Suppressor macrophage (primary cell): ENCODE measurements around the gene SP7.
"Not testable (repeated sequence)": the region's sequence is repeated elsewhere in the genome, so short reads cannot be mapped to it uniquely, and the experiment has no call there.

ENCODE experiments used
- DNase-seq, 4 experiments: peaks; one replicate each; pipeline ENCODE4 v3.0.0-alpha.2; 2020 to 2022

Gene SP7

GRCh38 chr12:53346491-53346890, 10.3 kb upstream of the SP7 start:
- DNase-seq: peak; percentile 42 to 74 (median 66)

- no peak for DNase-seq
Measured at GRCh38 chr12:53345486-53346188, 9.5 kb upstream of the SP7 start.

- DNase-seq: peak; percentile 69 to 83 (median 77)
Measured at GRCh38 chr12:53344824-53345485, 8.8 kb upstream of the SP7 start.

- DNase-seq: no peak
Measured at GRCh38 chr12:53344487-53344823, 8.3 kb upstream of the SP7 start.

GRCh38 chr12:53343969-53344368, 7.8 kb upstream of the SP7 start:
- DNase-seq: no peak

GRCh38 chr12:53343449-53343848, 7.3 kb upstream of the SP7 start:
- DNase-seq: no peak

- DNase-seq: no peak
Measured at GRCh38 chr12:53340398-53340797, 4.2 kb upstream of the SP7 start.

GRCh38 chr12:53338916-53339315, 2.8 kb upstream of the SP7 start:
- DNase-seq: no peak

- peak in 1 of 4 experiments; percentile 23 for DNase-seq
Measured at GRCh38 chr12:53338017-53338416, 1.9 kb upstream of the SP7 start.

- DNase-seq: no peak
Measured at GRCh38 chr12:53334822-53335221, 1.3 kb downstream of the SP7 start.

- no peak for DNase-seq
Measured at GRCh38 chr12:53333845-53334244, 2.3 kb downstream of the SP7 start.

- DNase-seq: no peak
Measured at GRCh38 chr12:53333289-53333688, 2.9 kb downstream of the SP7 start.

- DNase-seq: no peak
Measured at GRCh38 chr12:53332744-53333143, 3.4 kb downstream of the SP7 start.

GRCh38 chr12:53332339-53332738, 3.8 kb downstream of the SP7 start:
- not testable (repeated sequence) for DNase-seq

GRCh38 chr12:53330671-53331070, 5.5 kb downstream of the SP7 start:
- DNase-seq: no peak

GRCh38 chr12:53328043-53328435, 8.1 kb downstream of the SP7 start:
- no peak for DNase-seq

GRCh38 chr12:53327435-53328042, 8.6 kb downstream of the SP7 start:
- DNase-seq: peak; percentile 53 to 66 (median 56)

- DNase-seq: no peak
Measured at GRCh38 chr12:53326460-53327185, 9.5 kb downstream of the SP7 start.

- DNase-seq: peak; percentile 19 to 59 (median 29)
Measured at GRCh38 chr12:53325511-53326061, 10.6 kb downstream of the SP7 start.

GRCh38 chr12:53324779-53325510, 11.2 kb downstream of the SP7 start:
- DNase-seq: peak; percentile 89 to 95 (median 93)

GRCh38 chr12:53324113-53324778, 11.9 kb downstream of the SP7 start:
- peak; percentile 27 to 65 (median 59) for DNase-seq
